Measurements from ENCODE around the gene SLC5A2. TPM values are rescaled to one million over a fixed set of nuclear protein-coding genes. Genes with fewer than 3 reads are reported as not detected.
"Not testable (repeated sequence)": the region's sequence is repeated elsewhere in the genome, so short reads cannot be mapped to it uniquely, and the experiment has no call there.

SLC5A2 gene
- total RNA-seq, 1 donor: not detected

DNA sequence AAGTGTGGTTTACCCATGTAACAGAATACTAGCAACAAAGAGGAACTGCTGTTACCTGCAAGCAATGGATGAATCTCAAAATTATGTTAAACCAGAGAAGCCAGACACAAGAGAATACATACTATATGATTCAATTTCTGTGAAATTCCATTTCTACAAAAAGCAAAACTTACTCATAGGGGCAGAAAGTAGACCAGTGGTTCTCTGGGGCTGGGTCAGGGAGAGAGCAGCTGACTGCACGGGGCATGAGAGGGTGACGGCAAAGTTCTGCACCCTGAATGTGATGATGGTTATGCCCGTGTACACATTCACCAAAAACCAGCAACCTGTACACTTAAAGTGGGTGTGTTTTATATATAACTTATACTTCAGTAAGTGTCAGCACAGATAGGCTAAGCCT, 43.4 kb upstream of the SLC5A2 start:
- no peaks in the 10 kb centered on the region for H3K27me3 ChIP-seq (ENCODE audit: insufficient read depth, low read length)
- H2AFZ ChIP-seq (ENCODE audit: low read length): no peak overlapping the region
- no peak overlapping the region for H3K4me2 ChIP-seq (ENCODE audit: insufficient read depth, low read length)
- no peak overlapping the region for H3K27ac ChIP-seq (ENCODE audit: low read depth, low read length)
- H3K4me3 ChIP-seq (ENCODE audit: insufficient read depth, low read length): no peak overlapping the region
- no peak for DNase-seq (ENCODE audit: insufficient read length, low spot score, missing footprints)
- H3K36me3 ChIP-seq (ENCODE audit: insufficient read depth, low read length): no peaks in the 10 kb centered on the region
- H4K20me1 ChIP-seq (ENCODE audit: insufficient read depth, low read length): no peaks in the 10 kb centered on the region
- H3K79me2 ChIP-seq (ENCODE audit: insufficient read depth, low read length): no peaks in the 10 kb centered on the region
- TF ChIP-seq, protein P1, sequence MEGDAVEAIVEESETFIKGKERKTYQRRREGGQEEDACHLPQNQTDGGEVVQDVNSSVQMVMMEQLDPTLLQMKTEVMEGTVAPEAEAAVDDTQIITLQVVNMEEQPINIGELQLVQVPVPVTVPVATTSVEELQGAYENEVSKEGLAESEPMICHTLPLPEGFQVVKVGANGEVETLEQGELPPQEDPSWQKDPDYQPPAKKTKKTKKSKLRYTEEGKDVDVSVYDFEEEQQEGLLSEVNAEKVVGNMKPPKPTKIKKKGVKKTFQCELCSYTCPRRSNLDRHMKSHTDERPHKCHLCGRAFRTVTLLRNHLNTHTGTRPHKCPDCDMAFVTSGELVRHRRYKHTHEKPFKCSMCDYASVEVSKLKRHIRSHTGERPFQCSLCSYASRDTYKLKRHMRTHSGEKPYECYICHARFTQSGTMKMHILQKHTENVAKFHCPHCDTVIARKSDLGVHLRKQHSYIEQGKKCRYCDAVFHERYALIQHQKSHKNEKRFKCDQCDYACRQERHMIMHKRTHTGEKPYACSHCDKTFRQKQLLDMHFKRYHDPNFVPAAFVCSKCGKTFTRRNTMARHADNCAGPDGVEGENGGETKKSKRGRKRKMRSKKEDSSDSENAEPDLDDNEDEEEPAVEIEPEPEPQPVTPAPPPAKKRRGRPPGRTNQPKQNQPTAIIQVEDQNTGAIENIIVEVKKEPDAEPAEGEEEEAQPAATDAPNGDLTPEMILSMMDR (IDR thresholded peaks at IDR 0.05; ENCODE audit: extremely low read depth, low read depth, low read length): no peak
- H3K4me1 ChIP-seq (ENCODE audit: insufficient read depth, low read length): no peaks in the 10 kb centered on the region
- no peaks in the 10 kb centered on the region for H3K9me3 ChIP-seq (ENCODE audit: low read depth, low read length)

DNA sequence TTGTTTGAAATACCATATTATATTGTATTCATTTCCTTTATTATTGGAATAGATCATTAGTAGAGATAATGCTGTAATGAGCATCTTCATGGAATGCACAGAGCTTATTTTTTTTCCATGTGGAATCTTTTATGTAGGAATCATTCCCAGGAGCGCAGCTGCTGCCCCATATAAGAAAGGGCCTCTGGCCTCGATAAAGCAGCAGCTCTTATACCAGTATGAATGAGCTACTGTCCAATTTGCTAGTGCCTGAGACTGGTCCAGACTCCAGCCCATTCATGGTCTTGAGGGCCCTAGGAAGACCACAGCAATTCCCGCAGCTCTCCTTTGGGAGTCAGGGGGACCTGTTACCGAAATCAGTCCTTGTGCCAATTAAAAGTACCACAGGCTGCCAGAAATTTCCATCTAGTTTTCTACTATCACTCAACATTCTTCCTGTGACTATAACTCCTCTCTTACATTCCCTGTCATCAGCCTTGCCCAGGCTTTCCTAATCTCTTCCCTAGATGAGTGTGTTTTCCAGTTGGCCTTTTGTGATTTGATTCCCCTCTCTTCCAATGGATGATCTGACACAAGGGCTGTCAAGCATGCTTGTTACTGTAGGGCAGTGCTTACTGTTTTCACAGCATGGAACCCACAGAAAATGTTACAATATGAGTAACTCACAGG, 42.3 kb upstream of the SLC5A2 start:
- no peaks in the 10 kb centered on the region for H3K79me2 ChIP-seq (ENCODE audit: insufficient read depth, low read length)
- no peaks in the 10 kb centered on the region for H4K20me1 ChIP-seq (ENCODE audit: insufficient read depth, low read length)
- TF ChIP-seq, protein P1 (IDR thresholded peaks at IDR 0.05; ENCODE audit: extremely low read depth, low read depth, low read length): no peak
- H3K36me3 ChIP-seq (ENCODE audit: insufficient read depth, low read length): no peaks in the 10 kb centered on the region
- H3K27me3 ChIP-seq (ENCODE audit: insufficient read depth, low read length): no peaks in the 10 kb centered on the region
- DNase-seq (ENCODE audit: insufficient read length, low spot score, missing footprints): no peak
- H3K4me1 ChIP-seq (ENCODE audit: insufficient read depth, low read length): no peaks in the 10 kb centered on the region
- H3K9me3 ChIP-seq (ENCODE audit: low read depth, low read length): no peaks in the 10 kb centered on the region
- H3K4me3 ChIP-seq (ENCODE audit: insufficient read depth, low read length): no peak overlapping the region
- no peak overlapping the region for H3K4me2 ChIP-seq (ENCODE audit: insufficient read depth, low read length)
- H3K27ac ChIP-seq (ENCODE audit: low read depth, low read length): no peak overlapping the region
- no peak overlapping the region for H2AFZ ChIP-seq (ENCODE audit: low read length)

DNA sequence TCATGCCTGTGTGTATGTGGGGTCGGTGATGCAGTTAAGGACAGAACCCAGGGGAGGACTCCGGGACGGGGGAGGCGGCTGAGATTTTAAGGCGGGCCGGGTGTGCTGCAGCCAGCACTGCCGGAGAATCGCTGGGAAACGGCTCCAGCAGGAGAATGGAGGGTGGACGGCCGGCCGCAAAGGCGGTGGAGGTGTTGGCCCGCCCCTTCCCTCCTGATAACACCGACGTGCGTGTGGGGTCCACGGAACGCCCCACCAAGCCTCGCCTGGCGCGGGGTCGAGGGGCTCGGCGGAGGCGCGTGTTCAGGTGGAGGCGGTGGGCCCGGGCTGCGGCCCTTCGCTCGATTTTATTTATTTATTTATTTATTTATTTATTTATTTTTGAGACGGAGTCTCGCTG, 41.0 kb upstream of the SLC5A2 start:
- Histone ChIP-seq H3K9me3 (ENCODE audit: low read depth, low read length) (no peaks in the 10 kb centered on the region), H2AFZ (ENCODE audit: low read length) (no peak overlapping the region), H3K27ac (ENCODE audit: low read depth, low read length) (no peak overlapping the region), H3K36me3 (ENCODE audit: insufficient read depth, low read length) (no peaks in the 10 kb centered on the region), H4K20me1 (ENCODE audit: insufficient read depth, low read length) (no peaks in the 10 kb centered on the region), H3K4me1 (ENCODE audit: insufficient read depth, low read length) (no peaks in the 10 kb centered on the region), H3K4me2 (ENCODE audit: insufficient read depth, low read length) (peak overlapping the region; percentile 95), H3K4me3 (ENCODE audit: insufficient read depth, low read length) (peak overlapping the region; percentile 87), H3K27me3 (ENCODE audit: insufficient read depth, low read length) (no peaks in the 10 kb centered on the region), H3K79me2 (ENCODE audit: insufficient read depth, low read length) (no peaks in the 10 kb centered on the region)
- TF ChIP-seq, protein P1 (IDR thresholded peaks at IDR 0.05; ENCODE audit: extremely low read depth, low read depth, low read length): no peak
- DNase-seq (ENCODE audit: insufficient read length, low spot score, missing footprints): no peak

DNA sequence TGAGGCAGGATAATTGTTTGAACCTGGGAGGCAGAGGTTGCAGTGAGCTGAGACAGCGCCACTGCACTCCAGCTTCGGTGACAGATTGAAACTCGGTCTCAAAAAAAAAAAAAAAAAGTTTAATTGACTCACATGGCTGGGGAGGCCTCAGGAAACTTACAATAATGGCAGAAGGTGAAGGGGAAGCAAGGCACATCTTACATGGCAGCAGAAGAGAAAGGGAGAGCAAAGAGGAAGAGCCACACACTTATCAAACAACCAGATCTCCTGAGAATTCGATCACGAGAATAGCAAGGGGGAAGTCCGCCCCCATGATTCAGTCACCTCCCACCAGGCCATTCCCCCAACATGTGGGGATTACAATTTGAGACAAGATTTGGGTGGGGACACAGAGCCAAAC, 37.0 kb upstream of the SLC5A2 start:
- H3K79me2 ChIP-seq (ENCODE audit: insufficient read depth, low read length); H3K4me2 ChIP-seq (ENCODE audit: insufficient read depth, low read length): not testable (repeated sequence)

More for the DNA sequence above, 37.0 kb upstream of the SLC5A2 start:
- not testable (repeated sequence) for H3K4me1 ChIP-seq (ENCODE audit: insufficient read depth, low read length); H4K20me1 ChIP-seq (ENCODE audit: insufficient read depth, low read length); H3K4me3 ChIP-seq (ENCODE audit: insufficient read depth, low read length); DNase-seq (ENCODE audit: insufficient read length, low spot score, missing footprints); H3K27ac ChIP-seq (ENCODE audit: low read depth, low read length); H3K36me3 ChIP-seq (ENCODE audit: insufficient read depth, low read length); H3K27me3 ChIP-seq (ENCODE audit: insufficient read depth, low read length); H3K9me3 ChIP-seq (ENCODE audit: low read depth, low read length); H2AFZ ChIP-seq (ENCODE audit: low read length)
